K562 (cell line): ENCODE results near the gene CCNL1. TPM values are rescaled to one million over a fixed set of nuclear protein-coding genes. Genes with fewer than 3 reads are reported as not detected.

Experiments
- ASH1L ChIP-seq: fragments of 450-650 bp; IDR thresholded peaks from 2 replicates; pipeline ENCODE4 v1.6.1; 2018; ENCODE audit warnings: borderline replicate concordance, mild to moderate bottlenecking, low read depth; ENCODE audit not compliant: partially characterized antibody
- BMI1 ChIP-seq: fragments of 150-350 bp; IDR thresholded peaks from 2 replicates; pipeline ENCODE4 v1.6.1; 2014; ENCODE audit warnings: low read length
- ETS1 ChIP-seq: conservative IDR thresholded peaks from 2 replicates; pipeline ENCODE4 v1.6.1; 2011; ENCODE audit warnings: low read depth, mild to moderate bottlenecking, low read length; ENCODE audit not compliant: control insufficient read depth
- IRF1 ChIP-seq: sonication (generic); formaldehyde crosslinking; IDR thresholded peaks from 2 replicates; pipeline ENCODE4 v1.8.0; 2022; ENCODE audit warnings: missing genetic modification reagents, mild to moderate bottlenecking, borderline replicate concordance
- MCM7 ChIP-seq, 2 experiments: fragments of 450-650 bp; IDR thresholded peaks; 2 replicates each; pipeline ENCODE4 v1.6.1; 2016 to 2018
- MXI1 ChIP-seq: IDR thresholded peaks from 2 replicates; pipeline ENCODE4 v1.6.1; 2011; ENCODE audit warnings: low read depth, mild to moderate bottlenecking, improper control_type of control experiment, low read length
- MYNN ChIP-seq, 2 experiments: sonication (generic); formaldehyde crosslinking in 1 of 2; IDR thresholded peaks; 2 replicates each; pipeline versions ENCODE4 v1.5.0 to v1.6.1; 2016 to 2020; ENCODE audit warnings: antibody characterized with exemption in 1 of 2, missing genetic modification reagents in 1 of 2
- SIRT6 ChIP-seq: IDR thresholded peaks from one replicate; pipeline ENCODE4 v1.6.1; 2012; ENCODE audit warnings: low read depth, mild to moderate bottlenecking, control low read depth, inconsistent platforms, low read length, moderate library complexity
- SPI1 ChIP-seq: IDR thresholded peaks from 2 replicates; pipeline ENCODE4 v1.6.1; 2011; ENCODE audit warnings: low read depth, low read length, control low read depth, borderline replicate concordance
- TEAD2 ChIP-seq: fragments of 450-650 bp; IDR thresholded peaks from 2 replicates; pipeline ENCODE4 v1.6.1; 2016; ENCODE audit warnings: missing genetic modification characterization, control low read depth, missing compliant biosample characterization
- polyA plus RNA-seq, 8 experiments: library from polyadenylated mRNA; depleted of rRNA in 4 of 8; stranded (reverse) in 5 of 8; unstranded in 3 of 8; fragments of >200 nt; fragmentation: Nextera tagmentation in 2 of 8; fragmentation: Illumina TruSeq in 1 of 8; extraction: Ambion mirVana in 2 of 8; extraction: Trizol in 1 of 8; gene quantifications; 2 replicates each; pipeline versions ENCODE4 v1.2.1 to v1.2.3, GENCODE V29; 2011 to 2014; ENCODE audit warnings: inconsistent platforms in 1 of 8, missing spikeins in 1 of 8
- total RNA-seq, 7 experiments: library from RNA; depleted of rRNA in 6 of 7; stranded (reverse); fragments of >200 nt in 6 of 7; fragmentation: Illumina TruSeq in 2 of 7; extraction: Trizol in 2 of 7; gene quantifications; 2 replicates each; pipeline versions ENCODE4 v1.2.1 to v1.2.3, GENCODE V29; 2011 to 2021; ENCODE audit warnings: low replicate concordance in 1 of 7
- TF ChIP-seq, protein P1 (sequence below): fragments of 200-600 bp; sonication (generic); IDR thresholded peaks from one replicate; pipeline ENCODE4 v1.6.1; 2012; ENCODE audit warnings: mild to moderate bottlenecking, low read depth, low read length, inconsistent platforms

CCNL1 gene
- total and polyA plus RNA-seq, 9 of the 15 experiments (the other 6 are each of a cell fraction or from before 2014, with no cell fraction given) = 16.1 to 186 (median 132) TPM

DNA sequence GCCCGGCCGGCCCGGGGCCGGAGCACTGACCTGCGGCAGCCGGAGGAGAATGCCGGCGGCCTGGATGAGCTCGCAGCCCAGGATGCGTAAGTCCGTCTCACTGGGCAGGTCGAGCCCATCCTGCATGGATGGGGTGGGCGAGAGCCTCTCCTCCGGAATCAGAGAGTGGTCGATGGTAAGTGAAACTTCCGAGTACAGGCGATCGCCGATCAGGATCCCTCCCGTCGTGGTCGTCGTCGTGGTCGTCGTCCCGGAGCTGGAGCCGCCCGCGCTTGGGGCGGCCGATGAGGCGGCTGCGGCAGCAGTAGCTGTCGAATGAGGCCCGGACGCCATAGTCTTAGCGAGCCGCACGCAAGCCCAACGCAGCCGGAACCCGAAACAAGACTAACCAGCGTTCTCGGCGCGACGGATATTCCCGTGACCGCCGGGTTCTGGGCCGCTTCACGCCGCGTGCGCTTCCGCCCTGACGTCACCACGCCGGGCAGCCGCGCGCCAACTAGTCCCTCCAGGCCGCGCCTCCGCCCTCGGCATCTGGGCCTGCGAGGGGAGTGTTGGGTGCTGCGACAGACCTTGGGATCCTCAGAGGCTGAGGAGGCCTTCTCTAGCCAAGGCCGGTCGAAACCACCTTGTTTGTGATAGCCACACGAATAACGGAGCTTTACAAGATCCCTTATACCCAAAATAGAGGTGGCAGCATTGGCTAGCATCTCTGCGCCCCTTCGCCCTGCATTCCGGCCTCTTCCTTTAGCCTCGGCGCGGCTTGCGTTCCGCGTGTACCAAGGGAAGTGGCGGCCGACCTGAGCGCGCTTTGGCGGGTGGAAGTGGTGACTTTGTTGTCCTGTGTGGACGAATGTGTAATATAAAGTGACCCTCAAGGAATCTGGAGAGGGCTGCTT, at the start of gene CCNL1 (continued):
- no peak for TF ChIP-seq ASH1L
- TF ChIP-seq BMI1 = no peak
- TF ChIP-seq, protein P1, sequence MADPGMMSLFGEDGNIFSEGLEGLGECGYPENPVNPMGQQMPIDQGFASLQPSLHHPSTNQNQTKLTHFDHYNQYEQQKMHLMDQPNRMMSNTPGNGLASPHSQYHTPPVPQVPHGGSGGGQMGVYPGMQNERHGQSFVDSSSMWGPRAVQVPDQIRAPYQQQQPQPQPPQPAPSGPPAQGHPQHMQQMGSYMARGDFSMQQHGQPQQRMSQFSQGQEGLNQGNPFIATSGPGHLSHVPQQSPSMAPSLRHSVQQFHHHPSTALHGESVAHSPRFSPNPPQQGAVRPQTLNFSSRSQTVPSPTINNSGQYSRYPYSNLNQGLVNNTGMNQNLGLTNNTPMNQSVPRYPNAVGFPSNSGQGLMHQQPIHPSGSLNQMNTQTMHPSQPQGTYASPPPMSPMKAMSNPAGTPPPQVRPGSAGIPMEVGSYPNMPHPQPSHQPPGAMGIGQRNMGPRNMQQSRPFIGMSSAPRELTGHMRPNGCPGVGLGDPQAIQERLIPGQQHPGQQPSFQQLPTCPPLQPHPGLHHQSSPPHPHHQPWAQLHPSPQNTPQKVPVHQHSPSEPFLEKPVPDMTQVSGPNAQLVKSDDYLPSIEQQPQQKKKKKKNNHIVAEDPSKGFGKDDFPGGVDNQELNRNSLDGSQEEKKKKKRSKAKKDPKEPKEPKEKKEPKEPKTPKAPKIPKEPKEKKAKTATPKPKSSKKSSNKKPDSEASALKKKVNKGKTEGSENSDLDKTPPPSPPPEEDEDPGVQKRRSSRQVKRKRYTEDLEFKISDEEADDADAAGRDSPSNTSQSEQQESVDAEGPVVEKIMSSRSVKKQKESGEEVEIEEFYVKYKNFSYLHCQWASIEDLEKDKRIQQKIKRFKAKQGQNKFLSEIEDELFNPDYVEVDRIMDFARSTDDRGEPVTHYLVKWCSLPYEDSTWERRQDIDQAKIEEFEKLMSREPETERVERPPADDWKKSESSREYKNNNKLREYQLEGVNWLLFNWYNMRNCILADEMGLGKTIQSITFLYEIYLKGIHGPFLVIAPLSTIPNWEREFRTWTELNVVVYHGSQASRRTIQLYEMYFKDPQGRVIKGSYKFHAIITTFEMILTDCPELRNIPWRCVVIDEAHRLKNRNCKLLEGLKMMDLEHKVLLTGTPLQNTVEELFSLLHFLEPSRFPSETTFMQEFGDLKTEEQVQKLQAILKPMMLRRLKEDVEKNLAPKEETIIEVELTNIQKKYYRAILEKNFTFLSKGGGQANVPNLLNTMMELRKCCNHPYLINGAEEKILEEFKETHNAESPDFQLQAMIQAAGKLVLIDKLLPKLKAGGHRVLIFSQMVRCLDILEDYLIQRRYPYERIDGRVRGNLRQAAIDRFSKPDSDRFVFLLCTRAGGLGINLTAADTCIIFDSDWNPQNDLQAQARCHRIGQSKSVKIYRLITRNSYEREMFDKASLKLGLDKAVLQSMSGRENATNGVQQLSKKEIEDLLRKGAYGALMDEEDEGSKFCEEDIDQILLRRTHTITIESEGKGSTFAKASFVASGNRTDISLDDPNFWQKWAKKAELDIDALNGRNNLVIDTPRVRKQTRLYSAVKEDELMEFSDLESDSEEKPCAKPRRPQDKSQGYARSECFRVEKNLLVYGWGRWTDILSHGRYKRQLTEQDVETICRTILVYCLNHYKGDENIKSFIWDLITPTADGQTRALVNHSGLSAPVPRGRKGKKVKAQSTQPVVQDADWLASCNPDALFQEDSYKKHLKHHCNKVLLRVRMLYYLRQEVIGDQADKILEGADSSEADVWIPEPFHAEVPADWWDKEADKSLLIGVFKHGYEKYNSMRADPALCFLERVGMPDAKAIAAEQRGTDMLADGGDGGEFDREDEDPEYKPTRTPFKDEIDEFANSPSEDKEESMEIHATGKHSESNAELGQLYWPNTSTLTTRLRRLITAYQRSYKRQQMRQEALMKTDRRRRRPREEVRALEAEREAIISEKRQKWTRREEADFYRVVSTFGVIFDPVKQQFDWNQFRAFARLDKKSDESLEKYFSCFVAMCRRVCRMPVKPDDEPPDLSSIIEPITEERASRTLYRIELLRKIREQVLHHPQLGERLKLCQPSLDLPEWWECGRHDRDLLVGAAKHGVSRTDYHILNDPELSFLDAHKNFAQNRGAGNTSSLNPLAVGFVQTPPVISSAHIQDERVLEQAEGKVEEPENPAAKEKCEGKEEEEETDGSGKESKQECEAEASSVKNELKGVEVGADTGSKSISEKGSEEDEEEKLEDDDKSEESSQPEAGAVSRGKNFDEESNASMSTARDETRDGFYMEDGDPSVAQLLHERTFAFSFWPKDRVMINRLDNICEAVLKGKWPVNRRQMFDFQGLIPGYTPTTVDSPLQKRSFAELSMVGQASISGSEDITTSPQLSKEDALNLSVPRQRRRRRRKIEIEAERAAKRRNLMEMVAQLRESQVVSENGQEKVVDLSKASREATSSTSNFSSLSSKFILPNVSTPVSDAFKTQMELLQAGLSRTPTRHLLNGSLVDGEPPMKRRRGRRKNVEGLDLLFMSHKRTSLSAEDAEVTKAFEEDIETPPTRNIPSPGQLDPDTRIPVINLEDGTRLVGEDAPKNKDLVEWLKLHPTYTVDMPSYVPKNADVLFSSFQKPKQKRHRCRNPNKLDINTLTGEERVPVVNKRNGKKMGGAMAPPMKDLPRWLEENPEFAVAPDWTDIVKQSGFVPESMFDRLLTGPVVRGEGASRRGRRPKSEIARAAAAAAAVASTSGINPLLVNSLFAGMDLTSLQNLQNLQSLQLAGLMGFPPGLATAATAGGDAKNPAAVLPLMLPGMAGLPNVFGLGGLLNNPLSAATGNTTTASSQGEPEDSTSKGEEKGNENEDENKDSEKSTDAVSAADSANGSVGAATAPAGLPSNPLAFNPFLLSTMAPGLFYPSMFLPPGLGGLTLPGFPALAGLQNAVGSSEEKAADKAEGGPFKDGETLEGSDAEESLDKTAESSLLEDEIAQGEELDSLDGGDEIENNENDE = no peak
- peak; percentile 90 for TF ChIP-seq MYNN (IDR thresholded peaks at IDR 0.05)
- no peak for TF ChIP-seq MYNN (CRISPR knock-in tag; IDR thresholded peaks at IDR 0.05)
- peak; percentile 93 for TF ChIP-seq ETS1
- TF ChIP-seq TEAD2 (tag) = no peak
- TF ChIP-seq MXI1 = 0 out of 2 replicates have a peak, but pooled peaks have one; percentile 20
- TF ChIP-seq IRF1 (CRISPR knock-in tag) = peak; percentile 46; the same call in 1 of the 2 replicates
- TF ChIP-seq SIRT6 = no peak
- TF ChIP-seq MCM7 (IDR thresholded peaks at IDR 0.05) = no peak
- 0 out of 2 replicates have a peak, but pooled peaks have one; percentile 14 for TF ChIP-seq SPI1
